Stomach (tissue), 9 donors: Measurements from ENCODE around the gene CCNT2. TPM values are rescaled to one million over a fixed set of nuclear protein-coding genes. Genes with fewer than 3 reads are reported as not detected.
A peak's percentile ranks its signal among the peaks of the same experiment; 100 is the strongest.

ENCODE experiments used
- DNase-seq, 2 donors: peaks; one replicate each; pipeline versions ENCODE4 v3.0.0 to v3.0.0-alpha.2; 2013 to 2019
- H3K27ac ChIP-seq, 5 donors: fragments of 200-600 bp in 4 of 5; sonication (generic) in 4 of 5; one replicate each; pipeline ENCODE4 v1.5.1; 2013 to 2019; ENCODE audit warnings: mild to moderate bottlenecking in 1 of 5, moderate library complexity in 1 of 5
- H3K27me3 ChIP-seq, 3 donors: fragments of 200-600 bp; sonication (generic); one replicate each; pipeline ENCODE4 v1.5.1; 2017 to 2019; ENCODE audit warnings: mixed run types in 1 of 3
- H3K36me3 ChIP-seq, 4 donors: fragments of 200-600 bp; sonication (generic); 1 replicate in 3 of 4; 2 replicates in 1 of 4; pipeline ENCODE4 v1.5.1; 2016 to 2019
- H3K4me1 ChIP-seq, 4 donors: fragments of 200-600 bp; sonication (generic); one replicate each; pipeline ENCODE4 v1.5.1; 2016 to 2019
- H3K4me3 ChIP-seq, 4 donors: fragments of 200-600 bp; sonication (generic) in 3 of 4; one replicate each; pipeline ENCODE4 v1.5.1; 2016 to 2019; ENCODE audit warnings: mild to moderate bottlenecking in 1 of 4
- H3K9me3 ChIP-seq, 4 donors: fragments of 200-600 bp; sonication (generic); one replicate each; pipeline ENCODE4 v1.5.1; 2016 to 2019
- EP300 ChIP-seq: sonication (generic); formaldehyde crosslinking; IDR thresholded peaks from one replicate; pipeline ENCODE4 v1.6.1; 2017; ENCODE audit warnings: antibody characterized with exemption
- POLR2A ChIP-seq, 4 donors: fragments of 450-650 bp; IDR thresholded peaks; one replicate each; pipeline ENCODE4 v1.6.1; 2016; ENCODE audit warnings: antibody characterized with exemption in 4 of 4, control low read depth in 2 of 4, mild to moderate bottlenecking in 1 of 4, moderate library complexity in 1 of 4
- POLR2AphosphoS5 ChIP-seq, 3 donors: sonication (generic); formaldehyde crosslinking; IDR thresholded peaks; one replicate each; pipeline ENCODE4 v1.6.1; 2016; ENCODE audit warnings: antibody characterized with exemption in 3 of 3
- WGBS, 5 donors: extraction: QIAGEN DNeasy Blood & Tissue Kit in 3 of 5; methylation state at CpG; one replicate each; pipeline versions ENCODE4 v1.1.5 to v1.1.7; 2013 to 2018; 5-methylcytosine and 5-hydroxymethylcytosine counted together
- intact Hi-C: fragments of 100-400 bp; cut with DNase I; formaldehyde crosslinking; loops from one replicate; pipeline ENCODE4 v1.15.1; 2023; ENCODE audit warnings: low total_unique reads
- polyA plus RNA-seq, 3 donors: library from polyadenylated mRNA; stranded (reverse); fragments of 200-250 nt; gene quantifications; one replicate each; pipeline ENCODE4 v1.2.3, GENCODE V29; 2013
- total RNA-seq, 5 donors: library from RNA; depleted of rRNA; stranded (reverse); fragments of >200 nt; gene quantifications; one replicate each; pipeline versions ENCODE4 v1.1.0 to v1.2.3, GENCODE V29; 2014 to 2016
- TF ChIP-seq, protein P1 (sequence below), 7 experiments: fragments of 450-650 bp in 4 of 7; fragments of 200-600 bp in 3 of 7; sonication (generic) in 3 of 7; IDR thresholded peaks; one replicate each; pipeline ENCODE4 v1.5.1; 2016 to 2019; ENCODE audit warnings: antibody characterized with exemption in 7 of 7, control low read depth in 2 of 7, mild to moderate bottlenecking in 1 of 7
- donor health status: healthy with polysubstance abuse.
- donor health status: Bipolar disorder and iron deficiency.
- donor health status: healthy.

The CCNT2 gene
- total and polyA plus RNA-seq, 8 donors = 4.4 to 119 (median 17.6) TPM

DNA sequence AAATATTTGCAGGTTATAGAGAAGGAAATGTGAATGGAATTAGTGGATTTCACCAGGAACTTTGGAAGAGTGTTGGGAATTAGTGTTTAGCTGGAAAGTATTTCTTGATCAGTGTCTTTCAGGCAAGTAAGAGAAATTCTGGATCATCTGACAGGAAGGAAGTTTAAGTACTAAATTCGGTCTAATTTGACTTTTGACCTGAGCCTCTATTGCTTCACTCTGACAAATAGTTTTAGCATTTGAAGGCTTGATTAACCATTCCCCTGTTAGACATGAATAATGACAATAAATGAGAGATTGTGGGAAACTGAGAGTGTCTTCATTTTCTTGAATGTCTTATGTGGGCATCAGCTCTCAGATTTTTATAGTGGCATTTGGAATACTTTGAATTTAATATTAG, 16.0 kb downstream of the CCNT2 start:
- Histone ChIP-seq H3K9me3 (no peaks in the 10 kb centered on the region), H3K27me3 (no peaks in the 10 kb centered on the region), H3K4me3 (no peak overlapping the region), H3K27ac (peak overlapping the region in 4 of 5 donors; percentile 61 to 72 (median 68)), H3K36me3 (peaks cover 0 to 31% (median 24%) of the 10 kb centered on the region in 4 donors), H3K4me1 (peaks cover 69 to 95% (median 81%) of the 10 kb centered on the region in 4 donors)
- intact Hi-C loops = no loop called here
- DNase-seq = no peak
- TF ChIP-seq POLR2A (IDR thresholded peaks at IDR 0.05) (no peak), EP300 (no peak)
- TF ChIP-seq, protein P1, sequence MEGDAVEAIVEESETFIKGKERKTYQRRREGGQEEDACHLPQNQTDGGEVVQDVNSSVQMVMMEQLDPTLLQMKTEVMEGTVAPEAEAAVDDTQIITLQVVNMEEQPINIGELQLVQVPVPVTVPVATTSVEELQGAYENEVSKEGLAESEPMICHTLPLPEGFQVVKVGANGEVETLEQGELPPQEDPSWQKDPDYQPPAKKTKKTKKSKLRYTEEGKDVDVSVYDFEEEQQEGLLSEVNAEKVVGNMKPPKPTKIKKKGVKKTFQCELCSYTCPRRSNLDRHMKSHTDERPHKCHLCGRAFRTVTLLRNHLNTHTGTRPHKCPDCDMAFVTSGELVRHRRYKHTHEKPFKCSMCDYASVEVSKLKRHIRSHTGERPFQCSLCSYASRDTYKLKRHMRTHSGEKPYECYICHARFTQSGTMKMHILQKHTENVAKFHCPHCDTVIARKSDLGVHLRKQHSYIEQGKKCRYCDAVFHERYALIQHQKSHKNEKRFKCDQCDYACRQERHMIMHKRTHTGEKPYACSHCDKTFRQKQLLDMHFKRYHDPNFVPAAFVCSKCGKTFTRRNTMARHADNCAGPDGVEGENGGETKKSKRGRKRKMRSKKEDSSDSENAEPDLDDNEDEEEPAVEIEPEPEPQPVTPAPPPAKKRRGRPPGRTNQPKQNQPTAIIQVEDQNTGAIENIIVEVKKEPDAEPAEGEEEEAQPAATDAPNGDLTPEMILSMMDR (IDR thresholded peaks at IDR 0.05) = no peak
- 0 to 5% (median 3%) methylated on average over 1 of the region's 1 CpG for WGBS, 5 donors

DNA sequence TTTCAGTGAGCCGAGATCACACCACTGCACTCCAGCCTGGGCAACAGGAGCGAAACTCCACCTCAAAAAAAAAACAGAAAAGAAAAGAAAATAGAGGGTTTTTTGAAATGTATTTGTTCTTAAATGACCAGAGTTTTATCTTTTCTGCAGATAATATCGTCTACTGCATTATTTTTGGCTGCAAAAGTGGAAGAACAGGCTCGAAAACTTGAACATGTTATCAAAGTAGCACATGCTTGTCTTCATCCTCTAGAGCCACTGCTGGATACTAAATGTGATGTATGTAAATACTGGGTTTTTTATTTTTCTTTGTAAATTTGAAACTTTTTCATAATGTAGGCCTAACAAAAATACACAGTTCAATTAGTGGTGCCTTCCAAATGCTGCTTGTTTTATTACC, 18.1 kb downstream of the CCNT2 start:
- no peaks in the 10 kb centered on the region for H3K27me3 ChIP-seq
- intact Hi-C loops = no loop called here
- peaks cover 0 to 49% (median 44%) of the 10 kb centered on the region in 4 donors for H3K36me3 ChIP-seq
- H3K9me3 ChIP-seq = no peaks in the 10 kb centered on the region
- H3K27ac ChIP-seq = peak overlapping the region in 3 of 5 donors; percentile 37 to 56 (median 54)
- DNase-seq = peak in 1 of 2 donors; percentile 52
- TF ChIP-seq POLR2A (IDR thresholded peaks at IDR 0.05) (no peak), POLR2AphosphoS5 (IDR thresholded peaks at IDR 0.05) (no peak)
- TF ChIP-seq, protein P1 (IDR thresholded peaks at IDR 0.05) = no peak
- no peak overlapping the region for H3K4me3 ChIP-seq
- 36 to 56% (median 42%) methylated on average over 4 of the region's 4 CpGs for WGBS, 5 donors
- peaks cover 59 to 77% (median 66%) of the 10 kb centered on the region in 4 donors for H3K4me1 ChIP-seq

DNA sequence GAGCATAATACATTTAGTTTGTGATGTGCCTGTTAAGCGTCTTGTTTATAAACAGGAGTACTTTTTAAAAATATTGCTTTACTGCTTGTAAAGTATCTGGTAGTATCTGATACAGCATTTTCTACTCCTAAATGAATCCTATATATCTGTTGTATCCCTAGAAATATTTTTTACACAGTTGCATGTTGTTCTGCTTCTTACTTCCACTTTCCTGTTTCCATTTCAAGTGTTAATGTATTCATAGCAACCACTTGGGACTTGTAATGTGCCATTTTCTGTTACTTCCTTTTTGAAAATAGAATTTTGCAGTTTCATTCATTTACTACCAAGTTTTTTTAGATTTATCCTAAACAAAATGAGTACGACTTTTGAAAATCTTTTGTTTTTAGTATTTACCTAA, 24.9 kb downstream of the CCNT2 start:
- H3K27ac ChIP-seq = no peak overlapping the region
- TF ChIP-seq, protein P1 (IDR thresholded peaks at IDR 0.05) = no peak
- TF ChIP-seq POLR2AphosphoS5 (IDR thresholded peaks at IDR 0.05) (no peak), EP300 (no peak), POLR2A (IDR thresholded peaks at IDR 0.05) (no peak)
- H3K27me3 ChIP-seq = no peaks in the 10 kb centered on the region
- no peaks in the 10 kb centered on the region for H3K9me3 ChIP-seq
- intact Hi-C loops = no loop called here
- peaks cover 11 to 85% (median 72%) of the 10 kb centered on the region in 4 donors for H3K36me3 ChIP-seq
- H3K4me1 ChIP-seq = peaks cover under 1 to 13% (median 6%) of the 10 kb centered on the region in 4 donors
- DNase-seq = no peak
- H3K4me3 ChIP-seq = no peak overlapping the region
- WGBS, 5 donors = 83 to 91% (median 89%) methylated on average over 2 of the region's 2 CpGs

DNA sequence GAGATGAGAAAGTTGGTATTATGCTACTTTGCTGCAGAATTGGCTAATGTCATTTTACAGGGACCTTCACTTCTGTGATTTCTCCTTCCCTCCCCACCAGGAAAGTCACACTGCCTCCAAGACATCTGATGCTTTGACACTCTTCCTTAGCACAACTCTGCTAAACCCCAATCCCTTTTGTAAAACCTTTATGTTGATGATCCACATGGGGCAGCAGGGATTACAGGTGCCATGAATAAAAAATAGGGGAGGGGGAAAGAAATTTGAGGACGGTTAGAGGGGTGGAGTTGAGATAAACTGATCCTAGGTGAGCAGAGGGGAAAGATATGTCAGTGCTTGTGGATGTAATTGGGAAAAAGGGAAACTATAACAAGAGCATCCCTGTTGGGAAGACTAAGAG, 26.4 kb downstream of the CCNT2 start:
- TF ChIP-seq EP300 (no peak), POLR2AphosphoS5 (IDR thresholded peaks at IDR 0.05) (no peak)
- TF ChIP-seq, protein P1 (IDR thresholded peaks at IDR 0.05) = no peak
- DNase-seq = no peak
- WGBS, 5 donors = 68 to 81% (median 71%) methylated on average over 1 of the region's 1 CpG
- Histone ChIP-seq H3K27me3 (no peaks in the 10 kb centered on the region), H3K4me1 (peaks cover 0 to 12% (median 5%) of the 10 kb centered on the region in 4 donors), H3K9me3 (no peaks in the 10 kb centered on the region), H3K36me3 (peaks cover 17 to 85% (median 73%) of the 10 kb centered on the region in 4 donors), H3K27ac (no peak overlapping the region), H3K4me3 (no peak overlapping the region)
- intact Hi-C loops = no loop called here
